ENCODE results near the gene POU3F1. TPM values are rescaled to one million over a fixed set of nuclear protein-coding genes. Genes with fewer than 3 reads are reported as not detected.
A peak's percentile ranks its signal among the peaks of the same experiment; 100 is the strongest.

Gene POU3F1
- total RNA-seq, 1 donor = under 0.01 TPM

GRCh38 chr1:38068220-38068979 lies 21.8 kb upstream of the POU3F1 start:
- no peak for TF ChIP-seq CTCF (IDR thresholded peaks at IDR 0.05; ENCODE audit: insufficient read depth, low read depth, low read length)
- no peak overlapping the region for H3K4me3 ChIP-seq (ENCODE audit: low read depth, low read length)
- DNase-seq (ENCODE audit: low read depth) = no peak

DNA sequence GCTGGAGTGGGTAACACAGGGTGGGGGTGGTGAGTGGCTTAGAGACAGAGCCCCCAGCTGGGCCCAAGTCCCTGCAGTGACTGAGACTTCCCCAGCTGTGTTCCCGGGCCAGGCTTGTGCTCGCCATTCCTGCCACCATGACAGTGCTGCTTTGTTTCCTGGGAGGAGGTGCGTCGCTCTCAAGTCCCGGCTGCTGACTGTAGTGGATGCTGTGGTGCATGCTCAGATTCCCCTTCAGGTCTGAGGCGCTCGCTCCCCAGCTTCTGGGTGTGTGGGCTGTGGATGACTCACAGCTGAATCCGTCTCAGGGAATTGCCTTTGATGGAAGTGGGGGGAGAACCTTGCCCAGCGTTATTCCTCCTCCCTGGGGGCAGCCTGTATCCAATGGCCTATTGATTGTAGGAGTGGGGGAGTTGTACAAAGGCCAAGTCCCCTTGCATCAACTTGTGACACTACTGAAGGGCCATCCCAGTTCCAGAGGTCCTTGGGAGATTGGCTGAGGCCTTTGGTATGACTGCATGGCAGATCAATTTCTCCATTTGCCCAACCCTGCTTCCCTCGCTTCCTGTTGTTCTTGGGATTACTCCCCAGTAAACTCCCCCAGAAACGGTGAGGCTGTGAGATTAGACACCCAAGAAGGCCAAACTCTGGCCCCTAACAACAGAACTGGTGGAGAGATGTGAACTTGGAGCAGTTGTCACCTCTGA lies 17.8 kb upstream of the POU3F1 start:
- TF ChIP-seq CTCF (IDR thresholded peaks at IDR 0.05; ENCODE audit: insufficient read depth, low read depth, low read length) = no peak
- no peak overlapping the region for H3K4me3 ChIP-seq (ENCODE audit: low read depth, low read length)
- peak; percentile 16 for DNase-seq (ENCODE audit: low read depth)

GRCh38 chr1:38063616-38064015 lies 17.0 kb upstream of the POU3F1 start:
- no peak for TF ChIP-seq CTCF (IDR thresholded peaks at IDR 0.05; ENCODE audit: insufficient read depth, low read depth, low read length)
- DNase-seq (ENCODE audit: low read depth) = no peak
- H3K4me3 ChIP-seq (ENCODE audit: low read depth, low read length) = no peak overlapping the region

DNA sequence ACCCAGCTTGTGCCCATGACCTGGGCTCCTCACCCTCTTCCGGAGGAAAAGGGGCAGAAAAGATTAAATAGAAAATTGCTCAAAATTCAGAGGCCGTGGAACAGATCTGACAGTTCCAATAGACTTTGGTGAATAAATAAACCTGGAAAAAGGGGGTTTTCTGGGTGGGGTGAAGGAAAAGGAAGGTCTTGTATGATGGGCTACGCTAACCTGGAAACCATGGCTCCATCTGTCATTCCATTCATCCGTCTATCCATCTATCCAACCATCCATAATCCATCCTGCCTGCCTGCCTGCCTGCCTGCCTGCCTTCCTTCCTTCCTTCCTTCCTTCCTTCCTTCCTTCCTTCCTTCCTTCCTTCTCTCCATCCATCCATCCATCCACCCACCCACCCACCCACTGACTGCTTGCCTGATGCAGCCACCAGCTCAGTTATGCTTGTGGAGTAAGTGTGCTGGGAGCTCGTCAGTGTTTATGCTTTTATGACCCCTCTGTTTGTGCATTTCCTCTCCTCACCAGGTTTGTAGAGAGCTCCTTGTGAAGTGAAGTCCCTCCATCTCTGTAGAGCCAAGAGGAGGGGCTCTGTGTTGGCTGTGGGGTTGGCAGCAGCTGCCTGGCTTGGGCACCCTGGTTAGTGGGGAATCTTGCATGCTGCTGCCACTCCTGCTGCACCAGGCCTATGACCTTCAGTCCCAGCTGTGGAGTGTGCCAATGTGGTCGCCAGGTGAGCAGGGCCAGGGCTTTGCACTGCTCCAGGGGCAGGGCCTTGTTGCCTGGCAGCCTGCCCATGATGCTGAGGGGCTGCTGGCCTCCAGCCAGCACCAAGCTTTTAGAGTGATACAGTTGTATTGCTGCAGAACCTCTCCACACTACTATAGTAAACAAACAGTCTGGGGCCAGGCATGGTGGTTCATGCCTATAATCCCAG lies 16.0 kb upstream of the POU3F1 start:
- no peak for DNase-seq (ENCODE audit: low read depth)
- TF ChIP-seq CTCF (IDR thresholded peaks at IDR 0.05; ENCODE audit: insufficient read depth, low read depth, low read length) = no peak
- H3K4me3 ChIP-seq (ENCODE audit: low read depth, low read length) = no peak overlapping the region

DNA sequence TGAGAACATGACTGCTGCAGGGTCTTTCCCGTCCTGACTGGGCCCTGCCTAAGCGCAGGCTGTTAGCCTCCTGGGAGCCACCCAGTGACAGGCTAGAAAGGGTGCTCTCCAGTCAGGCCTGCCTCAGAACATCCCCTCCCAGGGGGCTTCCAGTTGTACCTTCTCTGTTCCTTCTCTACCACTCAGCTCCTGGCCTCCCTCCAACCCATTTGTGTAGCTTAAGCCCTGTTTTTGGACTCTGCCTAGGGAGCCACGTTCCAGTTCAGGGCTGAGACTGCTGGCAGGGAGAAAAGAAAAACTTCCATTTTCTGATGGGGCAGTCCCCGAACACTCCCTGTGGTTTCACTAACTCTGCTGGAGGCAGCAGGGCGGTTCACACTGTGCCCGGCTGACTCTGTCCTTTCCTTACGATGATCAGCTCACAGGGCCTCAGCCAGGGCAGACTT lies 15.3 kb upstream of the POU3F1 start:
- no peak for DNase-seq (ENCODE audit: low read depth)
- no peak for TF ChIP-seq CTCF (IDR thresholded peaks at IDR 0.05; ENCODE audit: insufficient read depth, low read depth, low read length)
- no peak overlapping the region for H3K4me3 ChIP-seq (ENCODE audit: low read depth, low read length)

GRCh38 chr1:38061290-38061689 lies 14.7 kb upstream of the POU3F1 start:
- TF ChIP-seq CTCF (IDR thresholded peaks at IDR 0.05; ENCODE audit: insufficient read depth, low read depth, low read length) = no peak
- DNase-seq (ENCODE audit: low read depth) = no peak

More at GRCh38 chr1:38061290-38061689, 14.7 kb upstream of the POU3F1 start:
- no peak overlapping the region for H3K4me3 ChIP-seq (ENCODE audit: low read depth, low read length)
